ENCODE measurements around the gene TDRD10.

TDRD10 gene

DNA sequence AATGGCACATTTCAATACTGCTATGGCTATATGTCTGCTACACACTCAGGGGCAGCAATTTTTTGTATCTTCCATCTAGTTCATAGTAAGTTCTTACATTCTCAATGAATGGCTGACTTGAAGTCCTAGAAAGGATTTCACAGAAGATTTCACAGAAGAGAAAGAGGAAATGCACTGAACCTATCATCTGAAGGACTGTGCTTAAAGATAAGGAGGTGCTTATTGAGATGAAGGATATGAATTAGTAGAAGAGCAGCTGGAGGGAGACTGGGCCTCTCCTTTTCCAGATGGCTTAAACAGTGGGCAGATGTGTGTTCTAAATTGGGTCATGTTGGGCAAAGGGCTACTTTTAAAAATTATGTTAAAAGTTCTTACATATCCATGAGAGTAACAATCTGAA lies 91.4 kb downstream of the TDRD10 start:
- ChIA-PET POLR2A (no interaction called here), CTCF (no interaction called here)
- DNase-seq (ENCODE audit: extremely low spot score), result no peak
- no peak for TF ChIP-seq L3MBTL2 (conservative IDR thresholded peaks at IDR 0.05)
- TF ChIP-seq FOXK2 (IDR thresholded peaks at IDR 0.05), result no peak
- TF ChIP-seq SUZ12 (IDR thresholded peaks at IDR 0.05), result no peak
- no peak for TF ChIP-seq TARDBP (IDR thresholded peaks at IDR 0.05)
- TF ChIP-seq SP1 (IDR thresholded peaks at IDR 0.05), result no peak
- no peak for TF ChIP-seq CTBP1 (IDR thresholded peaks at IDR 0.05; ENCODE audit: borderline replicate concordance)
- TF ChIP-seq LEF1 (IDR thresholded peaks at IDR 0.05; ENCODE audit: borderline replicate concordance), result no peak
- no peak for TF ChIP-seq FOXM1 (IDR thresholded peaks at IDR 0.05; ENCODE audit: borderline replicate concordance)
- TF ChIP-seq ZNF384 (IDR thresholded peaks at IDR 0.05), result no peak
- no peak for TF ChIP-seq BHLHE40 (IDR thresholded peaks at IDR 0.05; ENCODE audit: borderline replicate concordance)
- no peak for TF ChIP-seq FOXA1 (IDR thresholded peaks at IDR 0.05)

GRCh38 chr1:154594811-154595210 lies 92.8 kb downstream of the TDRD10 start:
- DNase-seq (ENCODE audit: extremely low spot score), result no peak
- CTCF ChIA-PET, result interaction anchor here (0.6 kb wide), 1 partner anchor 123 kb away, joined by 3 read pairs; no protein-coding TSS in a partner anchor
- TF ChIP-seq TARDBP (IDR thresholded peaks at IDR 0.05) (no peak), SUZ12 (IDR thresholded peaks at IDR 0.05) (no peak), BHLHE40 (IDR thresholded peaks at IDR 0.05; ENCODE audit: borderline replicate concordance) (no peak), LEF1 (IDR thresholded peaks at IDR 0.05; ENCODE audit: borderline replicate concordance) (no peak), FOXA1 (IDR thresholded peaks at IDR 0.05) (no peak), HDGF (IDR thresholded peaks at IDR 0.05; ENCODE audit: borderline replicate concordance) (no peak), FOXK2 (IDR thresholded peaks at IDR 0.05) (no peak), ARNT (IDR thresholded peaks at IDR 0.05) (no peak), PKNOX1 (IDR thresholded peaks at IDR 0.05) (no peak), NFRKB (IDR thresholded peaks at IDR 0.05) (no peak), FOXM1 (IDR thresholded peaks at IDR 0.05; ENCODE audit: borderline replicate concordance) (no peak), CTBP1 (IDR thresholded peaks at IDR 0.05; ENCODE audit: borderline replicate concordance) (no peak), ELF4 (IDR thresholded peaks at IDR 0.05) (no peak), SP1 (IDR thresholded peaks at IDR 0.05) (no peak), ZNF384 (IDR thresholded peaks at IDR 0.05) (no peak), L3MBTL2 (conservative IDR thresholded peaks at IDR 0.05) (no peak)
- POLR2A ChIA-PET, result interaction anchor here (0.6 kb wide), 1 partner anchor 16 kb away, joined by 3 read pairs; no protein-coding TSS in a partner anchor

GRCh38 chr1:154595621-154596020 lies 93.6 kb downstream of the TDRD10 start:
- DNase-seq (ENCODE audit: extremely low spot score), result no peak
- CTCF ChIA-PET, result no interaction called here
- TF ChIP-seq LEF1 (IDR thresholded peaks at IDR 0.05; ENCODE audit: borderline replicate concordance), result no peak
- TF ChIP-seq NFRKB (IDR thresholded peaks at IDR 0.05), result no peak
- POLR2A ChIA-PET, result no interaction called here

Measured in HEK293T (cell line).